CD14-positive monocyte (primary cell): ENCODE results near the gene CHRNA9. TPM values are rescaled to one million over a fixed set of nuclear protein-coding genes. Genes with fewer than 3 reads are reported as not detected.

Experiments used
- DNase-seq, 3 donors: peaks; one replicate each; pipeline ENCODE4 v3.0.0-alpha.2; 2011 to 2022
- H2AFZ ChIP-seq: 2 replicates; pipeline ENCODE4 v1.6.0; 2012; ENCODE audit warnings: mild to moderate bottlenecking, low read depth, low read length, inconsistent platforms; ENCODE audit not compliant: insufficient read depth, poor library complexity, severe bottlenecking
- H3K27ac ChIP-seq, 2 donors: 1 replicate in 1 of 2; 2 replicates in 1 of 2; pipeline ENCODE4 v1.5.1; 2012 to 2013; ENCODE audit warnings: low read length in 2 of 2, control low read depth in 1 of 2, inconsistent platforms in 1 of 2, low read depth in 1 of 2, mild to moderate bottlenecking in 1 of 2
- H3K27me3 ChIP-seq, 2 donors: one replicate each; pipeline versions ENCODE4 v1.6.0 to v1.6.1; 2011 to 2013; ENCODE audit warnings: low read length in 2 of 2; ENCODE audit not compliant: control insufficient read depth in 2 of 2, insufficient read depth in 2 of 2
- H3K36me3 ChIP-seq, 2 donors: replicated peaks in 1 of 2; 1 replicate in 1 of 2; 2 replicates in 1 of 2; pipeline versions ENCODE4 v1.5.1 to v1.6.1; 2012 to 2013; ENCODE audit warnings: low read length in 2 of 2, control low read depth in 1 of 2, inconsistent platforms in 1 of 2, mild to moderate bottlenecking in 1 of 2; ENCODE audit not compliant: insufficient read depth in 2 of 2, control insufficient read depth in 1 of 2
- H3K4me1 ChIP-seq, 2 donors: 1 replicate in 1 of 2; 2 replicates in 1 of 2; pipeline versions ENCODE4 v1.5.1 to v1.6.1; 2012 to 2013; ENCODE audit warnings: low read length in 2 of 2, control low read depth in 1 of 2, inconsistent platforms in 1 of 2, mild to moderate bottlenecking in 1 of 2, moderate library complexity in 1 of 2; ENCODE audit not compliant: insufficient read depth in 2 of 2, control insufficient read depth in 1 of 2
- H3K4me2 ChIP-seq: replicated peaks from 2 replicates; pipeline ENCODE3; 2012; ENCODE audit warnings: low read length, moderate library complexity, mild to moderate bottlenecking; ENCODE audit not compliant: poor library complexity, severe bottlenecking; ENCODE audit errors: extremely low read depth
- H3K4me3 ChIP-seq, 3 experiments: fragments of 200-600 bp in 1 of 3; sonication (generic) in 1 of 3; replicated peaks in 1 of 3; 1 replicate in 2 of 3; 2 replicates in 1 of 3; pipeline ENCODE4 v1.5.1; 2011 to 2013; ENCODE audit warnings: low read length in 3 of 3, mild to moderate bottlenecking in 3 of 3, control low read depth in 2 of 3, low read depth in 2 of 3, inconsistent platforms in 1 of 3, moderate library complexity in 1 of 3
- H3K79me2 ChIP-seq: 2 replicates; pipeline ENCODE4 v1.6.0; 2012; ENCODE audit warnings: mild to moderate bottlenecking, control low read depth, inconsistent platforms, low read length, moderate library complexity; ENCODE audit not compliant: insufficient read depth
- H3K9ac ChIP-seq: 2 replicates; pipeline ENCODE4 v1.6.0; 2017; ENCODE audit warnings: low read length, mild to moderate bottlenecking; ENCODE audit not compliant: insufficient read depth, poor library complexity, severe bottlenecking
- H3K9me3 ChIP-seq, 2 donors: replicated peaks in 1 of 2; 1 replicate in 1 of 2; 2 replicates in 1 of 2; pipeline versions ENCODE4 v1.5.1 to v1.6.1; 2012 to 2013; ENCODE audit warnings: low read length in 2 of 2, control low read depth in 1 of 2; ENCODE audit not compliant: control insufficient read depth in 1 of 2, insufficient read depth in 1 of 2
- H4K20me1 ChIP-seq: 2 replicates; pipeline ENCODE4 v1.6.0; 2012; ENCODE audit warnings: mild to moderate bottlenecking, low read length, control low read depth, moderate library complexity; ENCODE audit not compliant: insufficient read depth
- H3K27ac Mint-ChIP-seq, 7 donors: one replicate each; pipeline ENCODE4 v1.8.0; 2020; ENCODE audit warnings: mild to moderate bottlenecking in 7 of 7, mixed read lengths in 7 of 7, moderate library complexity in 6 of 7, inconsistent platforms in 2 of 7
- H3K27me3 Mint-ChIP-seq, 3 donors: one replicate each; pipeline ENCODE4 v1.8.0; 2021 to 2022; ENCODE audit warnings: low read depth in 3 of 3, mild to moderate bottlenecking in 3 of 3, mixed read lengths in 3 of 3, moderate library complexity in 3 of 3, inconsistent platforms in 1 of 3
- H3K36me3 Mint-ChIP-seq, 2 donors: one replicate each; pipeline ENCODE4 v1.8.0; 2020; ENCODE audit warnings: mixed read lengths in 2 of 2, inconsistent platforms in 1 of 2, mild to moderate bottlenecking in 1 of 2
- H3K4me1 Mint-ChIP-seq: one replicate; pipeline ENCODE4 v1.8.0; 2020; ENCODE audit warnings: mild to moderate bottlenecking, mixed read lengths
- H3K4me3 Mint-ChIP-seq, 2 donors: one replicate each; pipeline ENCODE4 v1.8.0; 2020; ENCODE audit warnings: mild to moderate bottlenecking in 2 of 2, mixed read lengths in 2 of 2, moderate library complexity in 1 of 2
- H3K9me3 Mint-ChIP-seq, 7 donors: one replicate each; pipeline ENCODE4 v1.8.0; 2020 to 2022; ENCODE audit warnings: mixed read lengths in 7 of 7, mild to moderate bottlenecking in 6 of 7, moderate library complexity in 6 of 7, inconsistent platforms in 2 of 7
- WGBS: methylation state at CpG from one replicate; pipeline ENCODE4 v1.1.5; 2013; ENCODE audit warnings: missing lambda C conversion rate; ENCODE audit not compliant: insufficient coverage; 5-methylcytosine and 5-hydroxymethylcytosine counted together
- intact Hi-C, 2 donors: fragments of 100-400 bp; cut with micrococcal nuclease; formaldehyde crosslinking; loops; one replicate each; pipeline versions ENCODE4 v1.15.0 to v1.15.1; 2023
- polyA plus RNA-seq, 3 donors: library from polyadenylated mRNA; depleted of rRNA in 1 of 3; unstranded in 2 of 3; stranded (reverse) in 1 of 3; fragments of 300-500 nt in 2 of 3; fragments of >200 nt in 1 of 3; fragmentation: Illumina TruSeq in 2 of 3; gene quantifications; 1 replicate in 2 of 3; 2 replicates in 1 of 3; pipeline ENCODE4 v1.2.3, GENCODE V29; 2012 to 2021
- TF ChIP-seq, protein P1 (sequence below): fragments of 200-600 bp; IDR thresholded peaks from one replicate; pipeline ENCODE4 v1.8.0; 2022; ENCODE audit warnings: antibody characterized with exemption, mild to moderate bottlenecking

Gene CHRNA9
- polyA plus RNA-seq, 3 donors, result not detected

DNA sequence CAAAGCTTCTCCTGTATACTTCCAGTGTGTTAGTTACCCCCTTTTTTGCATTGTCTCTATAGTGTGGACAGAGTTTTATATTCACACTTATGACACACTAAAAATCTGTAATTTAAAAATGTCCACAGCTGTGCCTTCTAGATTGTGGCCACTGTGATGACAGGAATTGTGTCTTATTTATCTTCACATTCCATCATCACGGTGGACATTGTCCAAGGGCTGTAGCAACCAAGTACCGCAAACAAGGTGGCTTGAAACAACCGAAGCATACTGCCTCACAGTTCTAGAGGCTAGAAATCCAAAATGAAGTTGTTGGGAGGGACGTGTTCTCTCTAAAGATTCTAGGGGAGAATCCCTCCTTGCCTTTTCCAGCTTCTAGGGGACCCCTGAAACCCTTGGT, 32.3 kb downstream of the CHRNA9 start:
- Mint-ChIP-seq H3K27me3 (peaks cover 0 to 3% (median 1%) of the 10 kb centered on the region in 3 donors), H3K4me3 (no peak overlapping the region), H3K9me3 (peaks cover 0 to 3% (median 0%) of the 10 kb centered on the region in 7 donors), H3K27ac (peak overlapping the region in 1 of 7 donors; percentile 60), H3K36me3 (no peaks in the 10 kb centered on the region), H3K4me1 (no peaks in the 10 kb centered on the region)
- intact Hi-C loops, result no loop called here
- Histone ChIP-seq H4K20me1 (no peaks in the 10 kb centered on the region), H3K9ac (no peak overlapping the region), H3K36me3 (no peaks in the 10 kb centered on the region), H3K79me2 (no peaks in the 10 kb centered on the region), H2AFZ (no peak overlapping the region), H3K4me3 (no peak overlapping the region), H3K4me1 (no peaks in the 10 kb centered on the region), H3K4me2 (no peak overlapping the region), H3K9me3 (no peaks in the 10 kb centered on the region), H3K27ac (no peak overlapping the region), H3K27me3 (no peaks in the 10 kb centered on the region)
- no peak for DNase-seq
- no CpG with 5 or more reads among the region's 4 CpGs for WGBS
- TF ChIP-seq, protein P1, sequence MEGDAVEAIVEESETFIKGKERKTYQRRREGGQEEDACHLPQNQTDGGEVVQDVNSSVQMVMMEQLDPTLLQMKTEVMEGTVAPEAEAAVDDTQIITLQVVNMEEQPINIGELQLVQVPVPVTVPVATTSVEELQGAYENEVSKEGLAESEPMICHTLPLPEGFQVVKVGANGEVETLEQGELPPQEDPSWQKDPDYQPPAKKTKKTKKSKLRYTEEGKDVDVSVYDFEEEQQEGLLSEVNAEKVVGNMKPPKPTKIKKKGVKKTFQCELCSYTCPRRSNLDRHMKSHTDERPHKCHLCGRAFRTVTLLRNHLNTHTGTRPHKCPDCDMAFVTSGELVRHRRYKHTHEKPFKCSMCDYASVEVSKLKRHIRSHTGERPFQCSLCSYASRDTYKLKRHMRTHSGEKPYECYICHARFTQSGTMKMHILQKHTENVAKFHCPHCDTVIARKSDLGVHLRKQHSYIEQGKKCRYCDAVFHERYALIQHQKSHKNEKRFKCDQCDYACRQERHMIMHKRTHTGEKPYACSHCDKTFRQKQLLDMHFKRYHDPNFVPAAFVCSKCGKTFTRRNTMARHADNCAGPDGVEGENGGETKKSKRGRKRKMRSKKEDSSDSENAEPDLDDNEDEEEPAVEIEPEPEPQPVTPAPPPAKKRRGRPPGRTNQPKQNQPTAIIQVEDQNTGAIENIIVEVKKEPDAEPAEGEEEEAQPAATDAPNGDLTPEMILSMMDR, result no peak

DNA sequence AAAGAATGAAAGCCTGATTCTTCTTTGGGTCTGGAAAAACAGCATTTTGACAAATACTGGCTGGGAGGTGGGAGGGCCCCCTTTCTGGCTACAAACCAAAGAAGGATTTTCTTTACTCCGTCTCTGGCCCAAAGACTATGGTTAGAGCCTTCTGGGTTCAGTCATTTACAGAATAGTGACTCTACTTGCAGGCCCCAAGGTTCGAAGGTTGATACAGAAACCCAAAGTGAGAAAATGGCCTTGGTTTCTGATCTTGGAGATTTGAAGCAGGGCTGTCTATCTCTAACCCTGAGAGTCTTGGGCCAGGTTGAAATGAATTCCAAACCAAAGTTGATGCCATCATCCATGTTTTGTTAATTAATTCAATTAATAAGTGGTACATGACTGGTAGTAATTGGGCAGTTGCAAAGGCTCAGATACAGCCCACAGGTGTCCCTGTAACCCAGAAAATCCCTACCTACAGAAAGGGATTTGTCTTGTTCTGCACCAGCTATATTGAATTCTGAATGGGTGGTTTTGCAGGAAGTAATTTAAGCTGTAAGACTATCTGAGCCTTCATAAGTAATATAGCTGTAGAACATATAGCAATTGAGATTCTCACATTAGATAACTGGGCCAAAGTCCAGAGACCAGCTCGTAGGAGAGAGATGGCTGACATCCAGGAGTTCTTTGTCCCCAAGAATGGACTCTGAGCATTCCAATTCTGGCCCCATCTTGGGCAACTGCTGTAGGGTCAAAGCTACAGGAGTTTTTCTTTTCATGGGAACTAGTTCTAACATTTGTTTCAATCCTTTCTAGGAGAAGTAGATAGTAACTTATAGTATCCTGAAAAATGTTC, 34.5 kb downstream of the CHRNA9 start:
- Histone ChIP-seq H3K9me3 (no peaks in the 10 kb centered on the region), H3K9ac (no peak overlapping the region), H3K4me3 (no peak overlapping the region), H3K36me3 (no peaks in the 10 kb centered on the region), H3K4me2 (no peak overlapping the region), H2AFZ (no peak overlapping the region), H3K27ac (no peak overlapping the region), H3K79me2 (no peaks in the 10 kb centered on the region), H3K27me3 (no peaks in the 10 kb centered on the region), H4K20me1 (no peaks in the 10 kb centered on the region), H3K4me1 (peaks cover 8% of the 10 kb centered on the region in 2 donors)
- TF ChIP-seq, protein P1, result no peak
- 94% methylated on average over 2 of the region's 3 CpGs for WGBS
- intact Hi-C loops, result no loop called here
- Mint-ChIP-seq H3K9me3 (no peaks in the 10 kb centered on the region), H3K27me3 (peaks cover 0 to 2% (median 1%) of the 10 kb centered on the region in 3 donors), H3K4me1 (peaks cover 12% of the 10 kb centered on the region), H3K4me3 (no peak overlapping the region), H3K27ac (no peak overlapping the region), H3K36me3 (no peaks in the 10 kb centered on the region)
- DNase-seq, result no peak
